Measurements from ENCODE around the gene EVX2. TPM values are rescaled to one million over a fixed set of nuclear protein-coding genes. Genes with fewer than 3 reads are reported as not detected.
A peak's percentile ranks its signal among the peaks of the same experiment; 100 is the strongest.

Gene EVX2
- total RNA-seq, 1 donor from 2014 or later, result not detected

DNA sequence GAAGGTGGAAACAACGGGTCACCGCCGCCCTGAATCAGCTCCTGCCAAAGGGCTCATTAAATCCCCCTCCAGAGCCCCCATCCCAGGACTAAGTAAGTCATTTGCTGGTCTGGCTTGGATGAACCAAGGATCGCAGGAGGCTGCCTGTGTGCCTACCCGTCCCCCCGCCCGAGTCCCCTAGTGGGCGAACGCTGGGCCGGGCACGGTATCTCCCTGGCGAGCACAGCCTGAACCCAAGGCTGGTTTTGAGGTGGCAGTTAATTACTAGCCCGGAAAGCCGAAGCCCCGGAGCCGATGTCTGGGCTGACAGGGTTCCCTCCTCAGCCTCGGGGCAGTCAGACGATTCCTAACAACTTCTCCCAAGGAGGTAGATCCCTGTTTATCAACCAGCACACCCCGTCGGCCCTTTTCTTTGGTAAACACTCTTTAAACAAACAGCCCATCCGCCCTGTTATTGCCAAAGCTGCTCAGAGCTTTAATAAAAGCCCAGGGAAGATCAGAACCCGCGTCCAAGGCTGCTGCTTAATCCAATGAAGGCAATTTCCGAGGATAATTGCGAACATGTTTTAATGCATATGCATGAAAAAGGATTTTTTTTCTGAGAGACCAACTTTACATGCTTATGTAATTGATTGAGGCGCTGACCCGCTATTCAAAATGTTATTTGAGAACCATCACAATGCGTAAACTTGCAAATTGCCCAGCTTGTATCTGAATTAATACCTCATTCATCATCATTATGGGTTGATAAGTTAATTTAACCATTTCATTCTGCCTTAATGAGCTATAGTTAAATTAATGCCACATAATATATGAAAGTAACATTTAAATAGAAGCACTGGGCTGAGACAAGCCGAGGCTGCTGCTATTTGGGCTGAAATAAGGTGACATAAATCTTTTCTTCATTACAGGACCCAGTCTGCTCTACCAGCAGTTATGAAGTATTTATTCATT lies 10.5 kb downstream of the EVX2 start:
- H3K9me3 Mint-ChIP-seq (ENCODE audit: unreplicated experiment), result no peaks in the 10 kb centered on the region
- H3K4me1 Mint-ChIP-seq (ENCODE audit: unreplicated experiment), result peaks cover 13% of the 10 kb centered on the region
- no peak overlapping the region for H3K27ac Mint-ChIP-seq (ENCODE audit: unreplicated experiment)
- H3K27me3 Mint-ChIP-seq (ENCODE audit: unreplicated experiment), result peaks cover 23% of the 10 kb centered on the region
- no peak overlapping the region for H3K4me3 Mint-ChIP-seq (ENCODE audit: unreplicated experiment)
- DNase-seq (ENCODE audit: low spot score), result peak; percentile 20
- no peaks in the 10 kb centered on the region for H3K36me3 Mint-ChIP-seq (ENCODE audit: low read depth, unreplicated experiment)
- TF ChIP-seq, protein P1, sequence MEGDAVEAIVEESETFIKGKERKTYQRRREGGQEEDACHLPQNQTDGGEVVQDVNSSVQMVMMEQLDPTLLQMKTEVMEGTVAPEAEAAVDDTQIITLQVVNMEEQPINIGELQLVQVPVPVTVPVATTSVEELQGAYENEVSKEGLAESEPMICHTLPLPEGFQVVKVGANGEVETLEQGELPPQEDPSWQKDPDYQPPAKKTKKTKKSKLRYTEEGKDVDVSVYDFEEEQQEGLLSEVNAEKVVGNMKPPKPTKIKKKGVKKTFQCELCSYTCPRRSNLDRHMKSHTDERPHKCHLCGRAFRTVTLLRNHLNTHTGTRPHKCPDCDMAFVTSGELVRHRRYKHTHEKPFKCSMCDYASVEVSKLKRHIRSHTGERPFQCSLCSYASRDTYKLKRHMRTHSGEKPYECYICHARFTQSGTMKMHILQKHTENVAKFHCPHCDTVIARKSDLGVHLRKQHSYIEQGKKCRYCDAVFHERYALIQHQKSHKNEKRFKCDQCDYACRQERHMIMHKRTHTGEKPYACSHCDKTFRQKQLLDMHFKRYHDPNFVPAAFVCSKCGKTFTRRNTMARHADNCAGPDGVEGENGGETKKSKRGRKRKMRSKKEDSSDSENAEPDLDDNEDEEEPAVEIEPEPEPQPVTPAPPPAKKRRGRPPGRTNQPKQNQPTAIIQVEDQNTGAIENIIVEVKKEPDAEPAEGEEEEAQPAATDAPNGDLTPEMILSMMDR (IDR thresholded peaks at IDR 0.05; ENCODE audit: unreplicated experiment), result no peak

DNA sequence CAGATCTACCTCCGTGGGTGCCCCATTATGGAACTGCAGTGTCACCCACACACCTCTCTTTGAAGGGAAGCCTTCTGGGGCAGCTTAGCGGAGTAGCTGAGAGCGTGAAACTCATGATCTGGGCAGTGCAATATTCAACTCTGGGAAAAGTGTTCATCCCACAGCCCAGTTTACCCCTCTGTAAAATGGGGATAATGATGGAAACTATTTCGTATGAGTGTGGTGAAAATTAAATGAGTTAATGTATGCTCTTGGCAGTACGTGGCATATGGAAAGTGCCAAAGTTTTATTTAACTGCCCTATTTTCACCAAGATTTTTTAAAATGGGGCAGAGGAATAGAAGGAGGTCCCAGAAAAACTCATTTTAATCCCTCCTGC lies 11.5 kb downstream of the EVX2 start:
- peaks cover 23% of the 10 kb centered on the region for H3K27me3 Mint-ChIP-seq (ENCODE audit: unreplicated experiment)
- peaks cover 16% of the 10 kb centered on the region for H3K4me1 Mint-ChIP-seq (ENCODE audit: unreplicated experiment)
- no peak overlapping the region for H3K4me3 Mint-ChIP-seq (ENCODE audit: unreplicated experiment)
- no peak overlapping the region for H3K27ac Mint-ChIP-seq (ENCODE audit: unreplicated experiment)
- TF ChIP-seq, protein P1 (IDR thresholded peaks at IDR 0.05; ENCODE audit: unreplicated experiment), result no peak
- DNase-seq (ENCODE audit: low spot score), result no peak
- no peaks in the 10 kb centered on the region for H3K9me3 Mint-ChIP-seq (ENCODE audit: unreplicated experiment)
- H3K36me3 Mint-ChIP-seq (ENCODE audit: low read depth, unreplicated experiment), result no peaks in the 10 kb centered on the region

DNA sequence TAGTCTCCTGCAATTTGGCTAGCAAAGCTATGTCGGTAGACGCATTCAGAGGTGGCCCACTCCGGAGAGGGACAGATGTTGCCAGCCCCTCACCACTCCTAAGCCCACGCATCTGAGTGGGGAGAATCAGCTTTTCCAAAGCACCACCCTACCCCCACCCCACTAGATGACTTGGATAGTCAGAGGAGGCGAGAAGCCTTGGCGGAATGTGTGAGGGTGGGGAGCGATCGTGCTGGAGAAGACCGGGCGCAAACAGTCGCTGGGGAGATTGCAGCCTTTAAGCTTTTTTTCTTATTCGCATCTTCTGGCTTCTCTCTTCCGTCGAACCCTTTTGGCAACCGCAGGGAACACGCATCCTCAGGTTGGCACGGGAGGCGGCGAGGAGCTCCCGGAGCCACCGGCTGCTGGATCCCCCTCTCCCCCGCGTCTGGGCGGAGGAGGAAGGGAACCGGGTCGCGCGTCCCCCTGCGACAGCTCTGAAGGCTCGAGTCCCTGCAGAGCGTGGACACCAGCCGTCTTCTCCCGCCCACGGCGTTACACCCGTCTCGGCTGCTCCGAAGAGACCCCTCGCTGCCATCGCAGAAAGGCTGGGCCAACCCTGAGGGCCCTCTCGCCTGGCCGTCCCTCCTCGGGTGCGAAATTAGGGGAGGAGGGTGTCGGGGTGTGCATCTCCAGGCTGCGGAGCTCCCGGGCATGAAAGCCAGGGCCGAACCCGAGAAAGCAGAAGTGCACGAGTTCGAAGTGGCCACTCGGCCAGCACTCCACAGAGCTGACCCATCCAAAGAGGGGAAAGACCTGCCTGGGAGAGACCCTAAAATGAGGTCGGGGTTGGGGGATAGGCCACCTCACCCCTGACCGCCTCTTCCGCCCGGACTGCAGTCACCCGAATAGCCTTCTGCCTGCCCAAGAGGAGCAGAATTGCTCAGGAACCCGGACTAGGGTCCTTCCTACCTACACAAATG lies 12.2 kb downstream of the EVX2 start:
- Mint-ChIP-seq H3K4me1 (ENCODE audit: unreplicated experiment) (peaks cover 16% of the 10 kb centered on the region), H3K4me3 (ENCODE audit: unreplicated experiment) (no peak overlapping the region), H3K9me3 (ENCODE audit: unreplicated experiment) (no peaks in the 10 kb centered on the region), H3K27me3 (ENCODE audit: unreplicated experiment) (peaks cover 23% of the 10 kb centered on the region), H3K36me3 (ENCODE audit: low read depth, unreplicated experiment) (no peaks in the 10 kb centered on the region), H3K27ac (ENCODE audit: unreplicated experiment) (no peak overlapping the region)
- DNase-seq (ENCODE audit: low spot score), result peak; percentile 7
- TF ChIP-seq, protein P1 (IDR thresholded peaks at IDR 0.05; ENCODE audit: unreplicated experiment), result no peak

DNA sequence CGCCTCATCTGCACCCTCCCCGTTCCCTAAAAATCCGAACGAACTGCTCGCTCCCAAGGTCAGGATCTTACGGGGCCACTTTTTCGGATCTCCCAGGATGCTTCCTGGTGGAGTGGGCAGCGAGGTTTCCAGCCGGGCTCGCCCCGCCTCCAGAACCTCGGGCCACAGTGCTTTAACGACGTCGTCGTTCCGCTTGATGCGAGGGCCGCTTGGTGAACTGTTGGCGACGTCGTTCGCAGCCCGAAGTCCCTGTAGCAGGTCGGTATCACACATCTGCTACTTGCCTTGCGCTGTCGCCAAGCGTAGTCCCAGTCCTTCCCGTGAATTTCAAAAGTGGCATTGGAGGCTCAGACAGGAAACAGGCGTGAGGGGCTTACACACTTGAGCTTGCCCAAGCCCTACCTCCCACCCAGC lies 15.3 kb downstream of the EVX2 start:
- Mint-ChIP-seq H3K4me3 (ENCODE audit: unreplicated experiment) (peak overlapping the region; percentile 25), H3K4me1 (ENCODE audit: unreplicated experiment) (peaks cover 15% of the 10 kb centered on the region), H3K9me3 (ENCODE audit: unreplicated experiment) (no peaks in the 10 kb centered on the region), H3K27ac (ENCODE audit: unreplicated experiment) (no peak overlapping the region), H3K27me3 (ENCODE audit: unreplicated experiment) (peaks cover 27% of the 10 kb centered on the region), H3K36me3 (ENCODE audit: low read depth, unreplicated experiment) (no peaks in the 10 kb centered on the region)
- TF ChIP-seq, protein P1 (IDR thresholded peaks at IDR 0.05; ENCODE audit: unreplicated experiment), result no peak
- DNase-seq (ENCODE audit: low spot score), result peak; percentile 18

All from endothelial cell (in vitro differentiated cells).